ENCODE measurements around the gene NHS.

The NHS gene

GRCh38 chrX:17595456-17596035 lies 220.5 kb downstream of the NHS start:
- no peak for DNase-seq

- DNase-seq, result no peak
Measured at GRCh38 chrX:17596061-17596460, 221.1 kb downstream of the NHS start.

DNA sequence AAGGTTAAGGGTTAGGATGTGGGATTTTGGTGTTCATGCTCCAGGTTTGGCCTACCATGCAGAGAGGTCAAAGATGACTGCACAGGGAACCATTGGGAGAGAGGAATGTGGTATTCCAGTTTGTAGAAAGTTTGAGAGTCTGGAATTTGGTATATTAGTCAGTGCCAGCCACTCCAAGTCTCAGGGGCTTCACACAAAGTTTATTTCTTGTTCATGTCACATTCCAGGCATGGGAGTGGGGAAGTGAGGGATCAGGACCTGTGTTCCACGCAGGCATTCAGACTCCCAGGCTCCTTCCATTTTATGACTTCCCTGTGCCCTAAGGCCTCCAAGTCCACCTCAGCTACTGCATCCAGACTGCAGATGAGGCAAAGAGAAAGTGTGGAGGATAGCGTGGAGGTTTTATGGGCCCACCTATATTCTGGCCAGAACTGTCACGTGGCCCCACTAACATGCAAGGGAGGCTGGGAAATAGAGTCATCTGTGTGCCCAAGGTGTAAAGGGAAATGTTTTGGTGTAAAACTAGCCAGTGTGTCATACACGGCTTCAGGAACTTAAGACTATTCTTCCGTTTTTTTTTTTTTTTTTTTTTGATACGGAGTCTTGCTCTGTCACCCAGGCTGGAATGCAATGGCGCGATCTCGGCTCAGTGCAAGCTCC lies 221.7 kb downstream of the NHS start:
- no peak for DNase-seq

DNA sequence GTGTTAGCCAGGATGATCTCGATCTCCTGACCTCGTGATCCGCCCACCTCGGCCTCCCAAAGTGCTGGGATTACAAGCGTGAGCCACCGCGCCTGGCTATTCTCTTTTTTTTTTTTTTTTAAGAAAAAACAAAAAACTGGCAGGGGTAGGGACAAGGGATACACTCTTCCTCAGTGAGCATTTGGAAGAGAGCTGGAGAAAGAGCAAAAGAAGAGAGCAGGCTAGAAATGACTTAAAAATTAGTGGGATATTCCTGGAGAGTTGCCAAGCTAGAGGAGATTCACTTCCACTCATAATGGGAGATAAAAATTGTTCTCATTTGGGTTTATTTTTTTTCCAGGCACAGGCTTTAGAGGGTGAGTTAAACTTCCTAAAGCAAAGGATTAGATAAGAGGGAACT lies 222.3 kb downstream of the NHS start:
- no peak for DNase-seq

DNA sequence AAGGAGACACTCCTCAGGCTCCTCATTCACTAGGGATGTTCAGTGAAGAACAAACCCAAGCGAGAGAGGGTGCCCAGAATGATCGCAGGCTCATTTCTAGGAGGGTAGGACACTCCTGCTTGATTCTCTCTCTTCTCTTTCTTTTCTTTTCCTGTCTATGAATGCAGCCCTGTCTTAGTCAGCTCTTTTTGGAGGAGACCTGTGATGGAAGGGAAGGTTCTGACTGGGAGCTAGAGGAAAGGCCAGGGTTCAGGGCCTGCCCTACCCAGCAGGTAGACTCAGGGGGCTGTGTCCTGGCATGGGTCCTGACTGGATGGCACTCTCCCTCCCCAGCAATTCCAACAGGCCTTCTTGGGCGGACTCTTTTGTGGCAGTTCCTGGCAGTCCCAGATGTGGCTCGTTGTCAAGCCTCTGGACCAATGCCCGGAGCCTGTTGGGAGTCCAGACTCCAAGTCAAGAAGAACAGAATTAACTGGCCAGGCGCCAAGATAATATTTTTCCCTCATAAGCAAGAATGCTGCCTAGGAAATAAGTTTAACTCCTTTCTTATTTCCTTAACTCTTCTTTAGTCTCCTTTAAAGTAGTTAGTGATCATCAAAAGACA lies 222.9 kb downstream of the NHS start:
- no peak for DNase-seq

DNA sequence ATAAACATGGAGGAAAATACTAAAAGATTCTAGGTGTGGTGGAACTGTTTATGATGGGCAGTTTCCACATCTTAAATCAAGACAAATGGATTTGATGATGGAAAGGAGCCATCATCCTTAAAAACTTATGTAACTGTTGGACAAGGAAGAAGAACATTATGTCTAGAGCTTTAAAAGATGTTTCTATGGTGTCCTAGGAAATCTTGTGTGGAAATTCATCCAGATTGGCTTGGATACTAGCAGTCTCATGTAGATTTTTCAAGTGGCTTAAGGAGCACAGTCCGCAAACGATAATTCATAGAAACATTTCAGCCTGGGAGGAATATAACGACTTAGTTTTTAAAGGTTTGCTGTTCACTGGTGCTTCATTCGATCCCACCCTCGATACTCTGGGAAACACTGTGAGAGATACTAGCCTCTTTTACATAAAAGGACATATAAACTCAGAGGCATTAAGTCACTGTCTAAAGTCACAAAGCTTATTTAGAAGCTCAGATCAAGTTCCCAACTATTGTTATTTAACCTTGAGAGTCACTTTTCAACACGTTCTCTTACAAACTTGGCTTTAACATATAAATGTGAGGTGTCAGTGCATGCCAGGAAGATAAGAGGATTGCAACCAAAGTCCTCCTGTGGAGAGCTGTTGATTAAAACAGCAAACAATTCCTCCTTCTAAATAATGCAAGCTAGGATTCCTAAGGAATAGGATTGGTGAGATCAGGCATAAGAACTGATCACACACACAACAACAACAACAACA lies 226.6 kb downstream of the NHS start:
- no peak for DNase-seq

- DNase-seq, result no peak
Measured at GRCh38 chrX:17602245-17602644, 227.2 kb downstream of the NHS start.

DNA sequence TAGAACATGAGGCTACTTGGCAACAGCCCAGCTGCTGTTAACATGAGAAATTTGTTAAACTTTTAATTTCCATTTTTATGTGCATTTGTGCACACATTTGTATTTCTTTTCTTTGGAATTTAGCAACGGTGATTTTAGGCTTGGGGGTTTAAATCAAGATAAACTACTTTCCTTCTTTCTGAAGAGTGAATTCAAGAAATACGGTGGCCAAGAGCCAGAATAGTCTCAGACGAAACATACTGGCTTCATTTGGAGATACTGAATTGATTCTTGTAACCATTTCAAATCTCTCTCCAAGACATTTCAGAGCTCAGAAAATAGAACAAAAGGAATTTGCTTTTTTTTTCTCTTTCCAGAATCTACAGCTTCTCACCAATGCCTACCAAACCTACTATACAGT lies 228.2 kb downstream of the NHS start:
- no peak for DNase-seq

DNA sequence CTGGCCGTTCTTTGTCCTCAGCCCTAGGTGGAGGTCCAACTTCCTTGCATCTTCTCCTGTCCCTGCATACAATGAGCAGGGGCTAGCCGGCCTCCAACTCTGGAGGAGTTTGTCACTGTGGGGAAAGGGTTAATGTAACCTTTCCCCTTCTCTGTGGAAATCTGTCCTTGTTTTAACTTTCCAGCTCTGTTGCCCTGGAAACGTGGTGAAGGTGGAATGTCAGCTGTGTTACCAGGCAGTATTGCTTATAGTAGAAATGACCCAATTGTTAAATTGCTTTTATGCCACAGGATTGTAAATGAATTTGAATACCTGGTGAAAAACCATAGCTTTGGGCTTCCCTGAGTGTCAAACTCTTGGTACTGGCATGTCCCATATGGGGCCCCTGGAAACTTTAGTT lies 230.7 kb downstream of the NHS start:
- no peak for DNase-seq

- DNase-seq, result no peak
Measured at GRCh38 chrX:17606231-17606630, 231.2 kb downstream of the NHS start.

- no peak for DNase-seq
Measured at GRCh38 chrX:17608888-17609287, 233.9 kb downstream of the NHS start.

DNA sequence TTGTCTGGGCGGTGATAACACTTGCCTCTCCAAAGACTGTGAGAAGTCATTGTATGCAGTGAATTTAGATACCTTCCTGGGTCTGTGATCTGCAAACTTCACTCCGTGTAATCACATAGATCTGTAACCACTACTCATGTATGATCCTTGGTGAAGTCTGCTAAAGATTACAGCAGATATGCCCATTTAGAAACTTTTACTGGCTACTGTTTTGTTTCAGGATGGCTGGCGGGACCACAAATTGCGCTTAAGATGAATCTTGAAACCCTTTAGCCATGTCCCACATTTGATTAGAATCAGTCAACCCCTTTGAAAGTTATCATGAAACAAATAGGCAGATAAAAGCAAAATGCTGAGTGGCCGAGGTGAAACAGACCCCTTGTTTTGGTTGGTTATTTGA lies 235.8 kb downstream of the NHS start:
- no peak for DNase-seq

GRCh38 chrX:17613979-17614588 lies 239.1 kb downstream of the NHS start:
- no peak for DNase-seq

DNA sequence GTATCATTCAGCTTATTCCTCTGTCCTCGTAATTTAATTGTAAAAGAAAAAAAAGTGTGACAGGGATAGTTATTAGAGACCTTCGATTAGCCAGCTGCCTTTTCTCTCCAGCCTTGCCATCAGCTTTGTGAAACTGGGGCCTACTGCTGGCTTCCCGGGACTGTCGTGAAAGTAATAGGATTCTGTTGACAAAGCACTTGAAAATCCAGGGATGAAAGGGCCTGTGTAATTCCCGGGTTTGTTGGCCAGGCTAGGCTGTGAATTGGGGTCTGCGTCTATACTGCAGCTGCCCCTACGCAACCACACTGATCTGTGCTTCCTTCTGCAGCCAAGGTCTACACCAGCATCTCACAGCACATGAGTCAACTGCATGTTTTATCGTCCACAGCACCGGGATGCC lies 241.9 kb downstream of the NHS start:
- DNase-seq, result no peak

- no peak for DNase-seq
Measured at GRCh38 chrX:17617806-17618205, 242.8 kb downstream of the NHS start.

GRCh38 chrX:17621566-17622270 lies 246.7 kb downstream of the NHS start:
- no peak for DNase-seq

DNA sequence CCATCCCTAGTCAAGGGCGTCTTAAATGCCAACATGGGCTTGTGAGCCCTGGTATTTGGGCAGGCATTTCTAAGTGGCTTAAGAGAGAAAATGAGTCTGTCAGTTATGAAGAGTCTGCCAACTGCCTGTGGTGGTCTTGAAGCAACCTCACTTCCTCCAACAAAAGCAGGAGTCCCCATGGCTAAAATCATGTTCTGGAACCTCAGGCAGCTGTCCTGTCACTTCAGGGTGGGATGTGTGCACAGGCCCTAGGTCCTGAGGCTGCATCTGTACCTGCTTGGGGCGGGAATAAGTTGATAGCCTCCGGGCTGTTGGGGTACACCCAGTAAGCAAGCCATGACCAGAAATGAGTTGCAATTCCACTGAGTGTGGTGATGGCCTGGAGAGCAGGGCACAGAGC lies 247.3 kb downstream of the NHS start:
- DNase-seq, result no peak

- no peak for DNase-seq
Measured at GRCh38 chrX:17623750-17624149, 248.8 kb downstream of the NHS start.

GRCh38 chrX:17627026-17627425 lies 252.0 kb downstream of the NHS start:
- no peak for DNase-seq

DNA sequence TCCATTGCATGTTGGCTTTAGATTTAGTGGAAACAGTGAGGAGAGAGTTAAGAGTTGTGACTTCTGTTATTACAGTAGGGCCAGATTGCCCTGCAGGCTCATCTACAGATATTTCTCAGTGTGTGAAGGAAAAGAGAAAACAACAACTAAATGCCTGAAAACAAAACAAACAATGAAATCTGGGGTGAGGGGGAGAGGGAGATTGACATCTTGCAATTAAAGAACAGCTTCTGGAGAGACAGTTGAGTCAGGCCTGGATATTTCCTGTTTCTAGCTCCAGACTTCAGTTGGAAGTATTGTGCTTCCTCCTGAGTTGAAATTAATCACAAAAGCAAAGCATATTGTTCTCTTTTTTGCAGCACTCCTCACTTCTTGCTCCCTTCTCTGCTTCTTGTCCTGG lies 254.0 kb downstream of the NHS start:
- no peak for DNase-seq

DNA sequence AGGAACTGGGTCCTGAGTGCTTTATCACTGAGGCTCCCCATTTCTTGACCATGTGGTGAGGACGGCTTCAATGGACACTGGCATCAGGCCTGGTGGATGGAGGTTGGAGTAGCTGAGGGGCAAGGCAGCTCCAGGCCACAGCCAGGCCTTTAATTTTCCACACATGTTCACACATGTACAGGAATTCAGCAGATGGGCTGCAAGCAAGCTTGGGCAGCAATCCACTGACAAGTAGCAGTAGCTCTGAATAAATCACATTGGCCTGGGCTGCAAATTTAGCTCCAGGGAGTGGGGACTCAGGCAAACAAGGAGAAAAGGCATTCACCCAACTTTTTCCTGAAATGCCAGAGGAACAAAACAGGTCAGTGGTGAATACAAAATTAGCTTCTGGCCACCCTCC lies 254.5 kb downstream of the NHS start:
- DNase-seq, result no peak

- DNase-seq, result no peak
Measured at GRCh38 chrX:17631647-17632046, 256.6 kb downstream of the NHS start.

GRCh38 chrX:17632942-17633341 lies 257.9 kb downstream of the NHS start:
- no peak for DNase-seq
